Duodenal mucosa (tissue), 2 donors: ENCODE measurements around the gene ZNF613.

Source experiments
- H3K27ac ChIP-seq: one replicate; pipeline ENCODE4 v1.7.0; 2013; ENCODE audit warnings: low read depth, low read length
- H3K27me3 ChIP-seq, 2 donors: one replicate each; pipeline ENCODE4 v1.7.0; 2013; ENCODE audit warnings: low read length in 2 of 2, control low read depth in 1 of 2; ENCODE audit not compliant: insufficient read depth in 2 of 2, control insufficient read depth in 1 of 2
- H3K36me3 ChIP-seq, 2 donors: one replicate each; pipeline ENCODE4 v1.7.0; 2013; ENCODE audit warnings: low read length in 2 of 2, control low read depth in 1 of 2; ENCODE audit not compliant: insufficient read depth in 2 of 2, control insufficient read depth in 1 of 2
- H3K4me1 ChIP-seq, 2 donors: one replicate each; pipeline ENCODE4 v1.7.0; 2013; ENCODE audit warnings: low read length in 2 of 2, control low read depth in 1 of 2; ENCODE audit not compliant: insufficient read depth in 2 of 2, control insufficient read depth in 1 of 2
- H3K4me3 ChIP-seq, 2 donors: one replicate each; pipeline ENCODE4 v1.7.0; 2013; ENCODE audit warnings: low read length in 2 of 2, low read depth in 1 of 2
- H3K9ac ChIP-seq, 2 donors: one replicate each; pipeline ENCODE4 v1.7.0; 2013; ENCODE audit warnings: low read length in 2 of 2, low read depth in 1 of 2
- H3K9me3 ChIP-seq, 2 donors: one replicate each; pipeline ENCODE4 v1.7.0; 2013; ENCODE audit warnings: low read length in 2 of 2, control low read depth in 1 of 2; ENCODE audit not compliant: control insufficient read depth in 1 of 2

ZNF613 gene

GRCh38 chr19:51994048-51994644, 66.9 kb downstream of the ZNF613 start:
- Histone ChIP-seq H3K9me3 (peaks cover 75 to 84% of the 10 kb centered on the region in 2 donors), H3K27me3 (no peaks in the 10 kb centered on the region), H3K27ac (no peak overlapping the region), H3K36me3 (peaks cover 48 to 58% of the 10 kb centered on the region in 2 donors), H3K4me1 (no peaks in the 10 kb centered on the region), H3K4me3 (peak overlapping the region; percentile 7 to 44), H3K9ac (no peak overlapping the region)
